GM12872 (cell line): ENCODE results near the gene ST3GAL2.
A peak's percentile ranks its signal among the peaks of the same experiment; 100 is the strongest.

ENCODE experiments used
- TF ChIP-seq, protein P1 (sequence below): IDR thresholded peaks from 3 replicates; pipeline ENCODE4 v1.5.1; 2011; ENCODE audit warnings: low read depth, mild to moderate bottlenecking, low read length, moderate library complexity; ENCODE audit not compliant: insufficient read depth

Gene ST3GAL2

DNA sequence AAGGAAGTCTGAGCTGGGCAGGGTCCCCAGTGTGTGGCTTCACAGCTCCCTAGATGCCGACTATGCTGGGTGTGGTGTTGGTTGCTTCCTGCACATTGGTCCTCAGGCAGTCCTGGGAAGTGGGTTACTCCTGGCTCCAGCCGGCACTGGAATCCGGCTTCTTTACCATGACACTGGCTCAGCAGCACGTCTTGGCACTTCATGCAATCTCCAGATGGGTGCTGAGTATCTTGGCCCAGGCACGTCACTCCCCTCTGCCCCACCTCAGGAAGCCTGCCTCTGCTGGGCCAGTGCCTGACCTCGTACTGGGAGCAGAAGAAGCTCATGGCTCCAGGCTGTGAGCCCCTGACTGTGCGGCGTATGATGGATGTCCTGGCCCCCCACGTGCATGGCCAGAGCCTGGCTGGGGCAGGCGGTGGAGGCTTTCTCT is 40.0 kb upstream of the ST3GAL2 start:
- TF ChIP-seq, protein P1, sequence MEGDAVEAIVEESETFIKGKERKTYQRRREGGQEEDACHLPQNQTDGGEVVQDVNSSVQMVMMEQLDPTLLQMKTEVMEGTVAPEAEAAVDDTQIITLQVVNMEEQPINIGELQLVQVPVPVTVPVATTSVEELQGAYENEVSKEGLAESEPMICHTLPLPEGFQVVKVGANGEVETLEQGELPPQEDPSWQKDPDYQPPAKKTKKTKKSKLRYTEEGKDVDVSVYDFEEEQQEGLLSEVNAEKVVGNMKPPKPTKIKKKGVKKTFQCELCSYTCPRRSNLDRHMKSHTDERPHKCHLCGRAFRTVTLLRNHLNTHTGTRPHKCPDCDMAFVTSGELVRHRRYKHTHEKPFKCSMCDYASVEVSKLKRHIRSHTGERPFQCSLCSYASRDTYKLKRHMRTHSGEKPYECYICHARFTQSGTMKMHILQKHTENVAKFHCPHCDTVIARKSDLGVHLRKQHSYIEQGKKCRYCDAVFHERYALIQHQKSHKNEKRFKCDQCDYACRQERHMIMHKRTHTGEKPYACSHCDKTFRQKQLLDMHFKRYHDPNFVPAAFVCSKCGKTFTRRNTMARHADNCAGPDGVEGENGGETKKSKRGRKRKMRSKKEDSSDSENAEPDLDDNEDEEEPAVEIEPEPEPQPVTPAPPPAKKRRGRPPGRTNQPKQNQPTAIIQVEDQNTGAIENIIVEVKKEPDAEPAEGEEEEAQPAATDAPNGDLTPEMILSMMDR = no peak

DNA sequence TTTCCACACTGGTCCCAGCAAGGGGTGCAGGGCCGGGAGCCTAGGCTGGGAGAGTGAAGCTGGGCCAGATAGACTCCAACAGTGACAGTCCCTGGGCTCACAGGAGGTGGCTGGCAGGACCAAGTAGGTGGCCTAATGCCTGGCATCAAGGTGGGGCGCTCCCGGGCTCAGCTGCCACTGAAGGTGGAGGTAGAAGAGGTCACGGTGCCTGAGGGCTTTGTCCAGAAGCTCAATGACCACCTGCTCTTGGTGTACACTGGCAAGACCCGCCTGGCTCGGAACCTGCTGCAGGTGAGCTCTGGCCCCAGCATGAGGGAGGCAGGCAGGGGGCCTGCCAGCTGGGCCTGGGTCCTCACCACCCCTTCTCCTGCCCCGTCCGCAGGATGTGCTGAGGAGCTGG is 39.3 kb upstream of the ST3GAL2 start:
- TF ChIP-seq, protein P1 = no peak

DNA sequence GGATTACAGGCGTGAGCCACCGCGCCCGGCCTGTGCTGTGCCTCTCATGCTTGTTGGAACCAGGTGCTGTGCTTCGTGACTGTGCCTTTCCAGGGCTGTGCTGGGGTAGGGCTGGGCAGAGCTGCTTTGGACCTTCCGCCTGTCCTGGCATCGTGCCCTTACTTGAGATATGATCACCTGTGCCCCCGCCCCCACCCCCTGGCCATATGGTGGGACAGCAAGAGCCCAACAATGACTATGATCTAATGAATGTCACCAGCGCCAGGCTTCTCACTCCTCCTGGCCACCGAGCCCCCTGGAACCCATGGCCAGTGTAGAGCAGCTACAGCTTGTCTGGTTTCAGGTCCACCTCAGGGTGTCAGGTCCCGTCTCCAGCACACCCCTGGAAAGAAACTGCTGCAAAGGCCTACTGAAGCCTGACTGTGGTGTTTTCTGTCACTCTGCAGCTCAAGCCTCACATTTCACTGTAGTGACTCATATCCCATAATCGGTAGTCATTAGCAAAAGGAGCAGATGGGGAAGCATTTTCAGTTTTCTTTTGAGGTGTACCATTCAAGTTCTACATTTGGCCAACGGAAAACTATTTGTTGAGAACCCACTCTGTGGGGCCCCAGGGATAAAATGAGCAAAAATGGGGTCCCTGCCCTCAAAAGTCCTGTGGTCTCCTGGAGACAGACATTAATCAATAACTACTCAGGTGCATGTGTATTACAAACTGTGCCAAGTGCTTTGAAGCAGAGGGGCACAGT is 37.5 kb upstream of the ST3GAL2 start:
- TF ChIP-seq, protein P1 = no peak

DNA sequence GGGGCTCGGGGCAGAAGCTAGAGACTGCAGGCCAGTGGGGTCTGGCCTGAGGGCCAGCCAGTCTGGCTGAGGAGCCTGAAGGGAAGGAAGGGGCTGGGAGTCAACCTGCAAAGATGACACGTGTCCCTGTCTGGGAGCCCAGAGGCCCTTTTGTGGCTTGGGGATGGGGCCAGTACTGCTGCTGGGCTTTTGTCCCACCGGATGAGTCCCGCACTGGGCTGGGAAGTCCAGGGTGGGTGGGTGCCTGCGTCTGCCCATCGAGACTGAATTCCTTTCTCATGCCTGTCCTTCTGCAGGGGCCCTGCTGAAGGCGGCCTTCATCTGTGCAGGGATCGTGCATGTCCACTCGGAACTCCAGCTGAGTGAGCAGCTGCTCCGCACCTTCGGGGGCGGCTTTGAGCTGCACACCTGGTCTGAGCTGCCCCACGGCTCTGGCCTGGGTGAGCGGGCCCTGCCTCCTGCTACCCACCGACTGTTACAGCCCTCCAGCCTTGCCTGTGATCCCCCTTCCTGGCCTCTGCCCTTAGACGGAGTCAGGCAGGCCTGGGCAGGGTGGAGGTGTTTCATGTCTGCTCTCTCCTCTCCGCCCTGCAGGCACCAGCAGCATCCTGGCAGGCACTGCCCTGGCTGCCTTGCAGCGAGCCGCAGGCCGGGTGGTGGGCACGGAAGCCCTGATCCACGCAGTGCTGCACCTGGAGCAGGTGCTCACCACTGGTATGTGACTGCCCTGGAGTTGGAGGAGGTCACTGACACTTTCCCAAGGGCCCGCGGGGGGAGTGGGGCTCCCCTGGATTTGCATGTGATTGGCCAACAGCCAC is 36.4 kb upstream of the ST3GAL2 start:
- TF ChIP-seq, protein P1 = no peak

DNA sequence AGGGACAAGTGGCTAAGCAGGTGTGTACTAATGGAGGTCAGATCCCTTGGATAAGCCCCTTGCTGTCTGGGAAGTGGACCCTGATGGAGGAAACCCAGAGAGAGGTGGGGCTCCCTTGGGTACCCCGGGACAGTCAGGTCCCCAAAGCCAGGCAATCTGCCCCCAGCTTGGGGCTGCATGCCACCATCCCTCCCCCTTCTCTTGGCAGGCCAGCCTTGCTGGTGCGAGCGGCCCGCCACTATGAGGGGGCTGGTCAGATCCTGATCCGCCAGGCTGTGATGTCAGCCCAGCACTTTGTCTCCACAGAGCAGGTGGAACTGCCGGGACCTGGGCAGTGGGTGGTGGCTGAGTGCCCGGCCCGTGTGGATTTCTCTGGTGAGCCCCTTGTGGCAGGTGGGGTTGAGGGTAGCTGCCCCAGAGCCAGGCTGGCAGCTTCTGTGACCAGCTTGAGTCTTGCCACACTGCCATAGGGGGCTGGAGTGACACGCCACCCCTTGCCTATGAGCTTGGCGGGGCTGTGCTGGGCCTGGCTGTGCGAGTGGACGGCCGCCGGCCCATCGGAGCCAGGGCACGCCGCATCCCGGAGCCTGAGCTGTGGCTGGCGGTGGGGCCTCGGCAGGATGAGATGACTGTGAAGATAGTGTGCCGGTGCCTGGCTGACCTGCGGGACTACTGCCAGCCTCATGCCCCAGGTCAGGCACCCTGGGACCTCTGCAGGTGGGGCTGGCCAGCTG is 35.6 kb upstream of the ST3GAL2 start:
- TF ChIP-seq, protein P1 = no peak

DNA sequence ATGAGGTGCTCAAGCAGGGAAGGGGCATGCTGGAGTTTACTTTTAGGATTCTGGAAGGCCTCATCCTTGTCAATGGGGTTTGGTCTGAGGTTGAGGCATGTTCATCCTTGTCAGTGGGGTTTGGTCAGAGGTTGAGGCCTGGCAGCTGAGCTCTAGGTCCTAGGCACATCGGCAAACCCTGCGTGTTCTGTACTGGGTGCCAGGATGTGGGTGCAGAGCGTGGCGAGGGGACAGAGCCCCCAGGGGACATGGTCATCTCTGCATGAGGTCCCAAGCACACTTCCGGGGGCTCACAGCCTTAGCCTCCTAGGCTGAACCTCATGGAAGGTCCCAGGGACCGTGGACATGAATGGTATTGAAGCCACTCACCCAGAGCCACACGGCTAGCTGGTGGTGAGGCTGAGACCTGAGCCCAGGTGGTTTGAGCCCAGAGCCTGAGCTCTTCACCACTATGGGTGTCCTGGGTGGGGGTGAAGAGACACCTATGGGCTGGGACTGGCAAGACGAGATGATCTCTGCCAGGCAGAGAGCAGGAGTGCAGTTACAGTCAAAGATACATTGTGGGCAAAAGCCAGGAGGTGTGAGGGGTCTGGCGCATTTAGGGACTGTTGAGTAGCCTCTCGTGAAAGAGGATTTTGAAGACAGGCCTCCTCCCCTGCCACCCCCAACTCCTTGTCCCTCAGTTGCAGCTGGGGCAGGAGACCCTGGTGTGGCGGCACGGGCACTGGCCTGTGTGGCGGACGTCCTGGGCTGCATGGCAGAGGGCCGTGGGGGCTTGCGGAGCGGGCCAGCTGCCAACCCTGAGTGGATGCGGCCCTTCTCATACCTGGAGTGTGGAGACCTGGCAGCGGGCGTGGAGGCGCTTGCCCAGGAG is 34.8 kb upstream of the ST3GAL2 start:
- TF ChIP-seq, protein P1 = peak; percentile 29; the same call in 1 of the 3 replicates
